Liver (tissue), 3 donors: ENCODE data around the gene LRP3.

Experiments used
- CTCF ChIP-seq: fragments of 150-350 bp; IDR thresholded peaks from 2 replicates; pipeline ENCODE4 v1.5.1; 2017; ENCODE audit warnings: improper control_type of control experiment, low read depth, low read length; ENCODE audit not compliant: missing input control
- JUND ChIP-seq, 2 donors: IDR thresholded peaks; 2 replicates each; pipeline ENCODE4 v1.6.1; 2016; ENCODE audit warnings: antibody characterized with exemption in 2 of 2
- MAX ChIP-seq: IDR thresholded peaks from 2 replicates; pipeline ENCODE4 v1.6.1; 2016; ENCODE audit warnings: antibody characterized with exemption
- REST ChIP-seq: IDR thresholded peaks from 2 replicates; pipeline ENCODE4 v1.6.1; 2016; ENCODE audit warnings: antibody characterized with exemption, mild to moderate bottlenecking
- donor health status: healthy.
- donor health status: healthy.

GRCh38 chr19:33201473-33201872 lies 7.3 kb downstream of the LRP3 start:
- TF ChIP-seq JUND (IDR thresholded peaks at IDR 0.05) (no peak), MAX (no peak), CTCF (no peak), REST (no peak)
